ENCODE data around the gene PRDX4. TPM values are rescaled to one million over a fixed set of nuclear protein-coding genes. Genes with fewer than 3 reads are reported as not detected.

PRDX4 gene
- total and polyA plus RNA-seq, 2 donors from 2014 or later, result 58.3 to 77.7 TPM

DNA sequence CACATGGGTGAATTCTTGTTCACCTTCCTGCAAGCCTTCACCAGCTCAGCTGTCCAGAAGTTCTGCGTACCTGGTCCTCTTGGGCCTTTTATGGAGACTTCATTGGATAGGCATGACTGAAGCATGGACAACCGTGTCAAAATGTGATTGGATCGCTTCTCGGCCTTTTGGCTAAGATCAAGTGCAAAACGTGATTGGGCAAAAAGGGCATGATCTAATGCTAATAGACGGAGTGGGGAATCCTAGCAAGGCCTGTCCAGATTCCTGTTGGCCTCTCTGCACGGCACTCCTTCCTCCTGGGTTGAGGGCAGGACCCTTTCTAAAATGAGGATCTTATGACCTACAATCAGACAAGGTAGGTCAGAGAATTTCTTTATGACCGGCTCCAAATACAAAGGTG lies 24.9 kb downstream of the PRDX4 start:
- DNase-seq (no peak), FAIRE-seq (no peak)
- Histone ChIP-seq H3K27ac (ENCODE audit: low read depth in 2 of 2, low read length in 2 of 2) (no peak overlapping the region), H3K4me1 (ENCODE audit: control insufficient read depth in 2 of 3, insufficient read depth in 2 of 3, low read depth in 1 of 3, low read length in 3 of 3) (no peaks in the 10 kb centered on the region), H3K36me3 (ENCODE audit: control insufficient read depth in 2 of 3, insufficient read depth in 3 of 3, low read length in 3 of 3) (no peaks in the 10 kb centered on the region), H3K4me3 (ENCODE audit: low read length in 3 of 3) (no peak overlapping the region), H3K27me3 (ENCODE audit: control insufficient read depth, insufficient read depth, low read length) (no peaks in the 10 kb centered on the region), H3K9me3 (ENCODE audit: control insufficient read depth in 2 of 3, insufficient read depth in 1 of 3, low read length in 3 of 3) (no peaks in the 10 kb centered on the region), H3K9ac (ENCODE audit: low read length in 3 of 3) (no peak overlapping the region)
- TF ChIP-seq, protein P1, sequence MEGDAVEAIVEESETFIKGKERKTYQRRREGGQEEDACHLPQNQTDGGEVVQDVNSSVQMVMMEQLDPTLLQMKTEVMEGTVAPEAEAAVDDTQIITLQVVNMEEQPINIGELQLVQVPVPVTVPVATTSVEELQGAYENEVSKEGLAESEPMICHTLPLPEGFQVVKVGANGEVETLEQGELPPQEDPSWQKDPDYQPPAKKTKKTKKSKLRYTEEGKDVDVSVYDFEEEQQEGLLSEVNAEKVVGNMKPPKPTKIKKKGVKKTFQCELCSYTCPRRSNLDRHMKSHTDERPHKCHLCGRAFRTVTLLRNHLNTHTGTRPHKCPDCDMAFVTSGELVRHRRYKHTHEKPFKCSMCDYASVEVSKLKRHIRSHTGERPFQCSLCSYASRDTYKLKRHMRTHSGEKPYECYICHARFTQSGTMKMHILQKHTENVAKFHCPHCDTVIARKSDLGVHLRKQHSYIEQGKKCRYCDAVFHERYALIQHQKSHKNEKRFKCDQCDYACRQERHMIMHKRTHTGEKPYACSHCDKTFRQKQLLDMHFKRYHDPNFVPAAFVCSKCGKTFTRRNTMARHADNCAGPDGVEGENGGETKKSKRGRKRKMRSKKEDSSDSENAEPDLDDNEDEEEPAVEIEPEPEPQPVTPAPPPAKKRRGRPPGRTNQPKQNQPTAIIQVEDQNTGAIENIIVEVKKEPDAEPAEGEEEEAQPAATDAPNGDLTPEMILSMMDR (IDR thresholded peaks at IDR 0.05; ENCODE audit: borderline replicate concordance, extremely low read depth, insufficient read depth), result no peak
- intact Hi-C loops (cut with DNase I), result no loop called here

DNA sequence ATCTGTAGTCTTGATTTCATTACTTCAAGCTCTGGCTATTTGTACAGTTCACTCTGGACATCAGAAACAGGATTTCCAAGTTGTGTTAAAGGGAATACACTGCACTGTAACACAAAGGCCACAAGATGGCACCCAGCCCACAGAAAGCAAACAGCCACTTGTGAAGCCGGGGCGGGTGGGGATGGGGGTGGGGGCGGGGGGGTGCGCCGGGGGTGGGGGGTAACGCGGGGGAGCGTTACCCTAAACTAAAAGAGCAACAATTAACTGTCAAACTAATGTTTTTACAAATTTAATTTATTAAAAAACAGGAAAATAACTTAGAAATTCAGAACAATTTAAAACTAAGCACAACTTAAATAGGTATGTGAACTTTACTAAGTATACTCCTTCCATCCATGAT lies 27.3 kb downstream of the PRDX4 start:
- H3K27me3 ChIP-seq (ENCODE audit: control insufficient read depth, insufficient read depth, low read length), result no peaks in the 10 kb centered on the region
- FAIRE-seq, result no peak
- TF ChIP-seq, protein P1 (IDR thresholded peaks at IDR 0.05; ENCODE audit: borderline replicate concordance, extremely low read depth, insufficient read depth), result peak; percentile 66
- intact Hi-C loops (cut with DNase I), result no loop called here
- no peaks in the 10 kb centered on the region for H3K4me1 ChIP-seq (ENCODE audit: control insufficient read depth in 2 of 3, insufficient read depth in 2 of 3, low read depth in 1 of 3, low read length in 3 of 3)
- H3K4me3 ChIP-seq (ENCODE audit: low read length in 3 of 3), result no peak overlapping the region
- no peaks in the 10 kb centered on the region for H3K9me3 ChIP-seq (ENCODE audit: control insufficient read depth in 2 of 3, insufficient read depth in 1 of 3, low read length in 3 of 3)
- no peak overlapping the region for H3K27ac ChIP-seq (ENCODE audit: low read depth in 2 of 2, low read length in 2 of 2)
- H3K9ac ChIP-seq (ENCODE audit: low read length in 3 of 3), result no peak overlapping the region
- DNase-seq, result peak in 4 of 5 donors; percentile 35 to 81 (median 50)
- no peaks in the 10 kb centered on the region for H3K36me3 ChIP-seq (ENCODE audit: control insufficient read depth in 2 of 3, insufficient read depth in 3 of 3, low read length in 3 of 3)

DNA sequence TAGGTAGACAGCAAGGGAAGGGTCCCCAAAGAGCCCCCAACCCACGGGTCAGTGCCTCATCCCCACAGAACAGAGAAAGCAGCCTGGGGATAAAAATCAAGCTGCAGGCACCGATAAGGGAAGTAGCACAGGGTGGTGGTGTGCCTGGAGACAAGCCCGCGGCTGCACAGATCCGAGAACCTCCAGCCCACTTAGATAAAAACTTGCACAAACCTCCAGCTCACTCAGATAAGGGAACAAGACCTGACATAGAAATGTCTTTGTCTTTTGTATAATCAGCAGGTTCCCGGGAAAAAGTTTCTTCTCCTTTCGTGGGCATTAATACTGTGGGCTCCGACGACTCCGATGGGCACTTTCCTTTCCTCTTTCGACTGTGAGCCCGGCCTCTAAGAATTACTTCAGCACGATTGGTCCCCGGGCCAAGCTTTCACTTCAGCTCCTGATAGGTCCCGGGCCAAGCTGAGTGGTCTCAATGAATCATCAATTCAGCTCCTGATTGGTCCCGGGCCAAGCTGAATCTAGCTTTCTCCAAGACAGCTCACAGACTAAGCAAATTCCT lies 32.4 kb downstream of the PRDX4 start:
- FAIRE-seq (no peak), DNase-seq (peak in 1 of 5 donors; percentile 0)
- Histone ChIP-seq H3K4me3 (ENCODE audit: low read length in 3 of 3) (no peak overlapping the region), H3K9me3 (ENCODE audit: control insufficient read depth in 2 of 3, insufficient read depth in 1 of 3, low read length in 3 of 3) (no peaks in the 10 kb centered on the region), H3K4me1 (ENCODE audit: control insufficient read depth in 2 of 3, insufficient read depth in 2 of 3, low read depth in 1 of 3, low read length in 3 of 3) (no peaks in the 10 kb centered on the region), H3K27me3 (ENCODE audit: control insufficient read depth, insufficient read depth, low read length) (no peaks in the 10 kb centered on the region), H3K9ac (ENCODE audit: low read length in 3 of 3) (no peak overlapping the region), H3K27ac (ENCODE audit: low read depth in 2 of 2, low read length in 2 of 2) (no peak overlapping the region), H3K36me3 (ENCODE audit: control insufficient read depth in 2 of 3, insufficient read depth in 3 of 3, low read length in 3 of 3) (peaks cover 0 to 2% (median 0%) of the 10 kb centered on the region in 3 donors)
- intact Hi-C loops (cut with DNase I), result loop anchor here (10.0 kb wide), 1 partner anchor 205 kb away; the partner anchor contains the start of genes APOO and CXorf58
- TF ChIP-seq, protein P1 (IDR thresholded peaks at IDR 0.05; ENCODE audit: borderline replicate concordance, extremely low read depth, insufficient read depth), result no peak
